Thoracic aorta (tissue), 2 donors: Measurements from ENCODE around the gene CA5A. TPM values are rescaled to one million over a fixed set of nuclear protein-coding genes. Genes with fewer than 3 reads are reported as not detected.
"Not testable (repeated sequence)": the region's sequence is repeated elsewhere in the genome, so short reads cannot be mapped to it uniquely, and the experiment has no call there.

Experiments
- ATAC-seq: fragments of 150-250 bp; one replicate; pipeline ENCODE4 v1.8.0; 2017; ENCODE audit warnings: low read depth; ENCODE audit not compliant: insufficient number of reproducible peaks, low FRiP score
- DNase-seq: peaks from one replicate; pipeline ENCODE4 v3.0.0-alpha.2; 2020; ENCODE audit warnings: low spot score
- H3K27ac ChIP-seq, 2 donors: fragments of 200-600 bp; sonication (generic); 1 replicate in 1 of 2; 2 replicates in 1 of 2; pipeline ENCODE4 v1.5.1; 2016; ENCODE audit warnings: mild to moderate bottlenecking in 2 of 2, moderate library complexity in 2 of 2
- H3K27me3 ChIP-seq: fragments of 200-600 bp; sonication (generic); replicated peaks from 2 replicates; pipeline ENCODE4 v1.6.0; 2016; ENCODE audit warnings: mild to moderate bottlenecking; ENCODE audit not compliant: insufficient read depth
- H3K36me3 ChIP-seq: fragments of 200-600 bp; sonication (generic); one replicate; pipeline ENCODE4 v1.5.1; 2016
- H3K4me1 ChIP-seq, 2 donors: fragments of 200-600 bp; sonication (generic); 1 replicate in 1 of 2; 2 replicates in 1 of 2; pipeline versions ENCODE4 v1.5.1 to v1.6.0; 2016; ENCODE audit warnings: low read depth in 2 of 2, mild to moderate bottlenecking in 1 of 2; ENCODE audit not compliant: control insufficient read depth in 1 of 2
- H3K4me3 ChIP-seq: fragments of 200-600 bp; sonication (generic); 2 replicates; pipeline ENCODE4 v1.5.1; 2016; ENCODE audit warnings: mild to moderate bottlenecking
- H3K9me3 ChIP-seq: fragments of 200-600 bp; sonication (generic); 2 replicates; pipeline ENCODE4 v1.5.1; 2016
- CTCF ChIP-seq: fragments of 200-600 bp; sonication (generic); IDR thresholded peaks from one replicate; pipeline ENCODE4 v1.5.1; 2019; ENCODE audit warnings: antibody characterized with exemption
- total RNA-seq, 2 donors: library from RNA; depleted of rRNA; stranded (reverse); fragments of >200 nt; gene quantifications; one replicate each; pipeline versions ENCODE4 v1.1.0 to v1.2.3, GENCODE V29; 2016

The CA5A gene
- total RNA-seq, 2 donors from 2014 or later: not detected

- H3K4me1 ChIP-seq: peaks cover 12 to 41% of the 10 kb centered on the region in 2 donors
- ATAC-seq (no peak), DNase-seq (no peak)
- H3K36me3 ChIP-seq: no peaks in the 10 kb centered on the region
- peak overlapping the region; percentile 77 to 91 for H3K27ac ChIP-seq
- TF ChIP-seq CTCF: no peak
- peak overlapping the region; percentile 60 for H3K4me3 ChIP-seq
- no peaks in the 10 kb centered on the region for H3K9me3 ChIP-seq
- H3K27me3 ChIP-seq: no peaks in the 10 kb centered on the region
Observed at GRCh38 chr16:87918866-87919680, 17.3 kb downstream of the CA5A start.

- no peaks in the 10 kb centered on the region for H3K9me3 ChIP-seq
- H3K36me3 ChIP-seq: no peaks in the 10 kb centered on the region
- peak overlapping the region; percentile 77 to 91 for H3K27ac ChIP-seq
- peaks cover 12 to 33% of the 10 kb centered on the region in 2 donors for H3K4me1 ChIP-seq
- TF ChIP-seq CTCF: no peak
- H3K4me3 ChIP-seq: peak overlapping the region; percentile 60
- H3K27me3 ChIP-seq: no peaks in the 10 kb centered on the region
- peak; percentile 49 for DNase-seq
- peak; percentile 82 for ATAC-seq
Observed at GRCh38 chr16:87918338-87918737, 18.0 kb downstream of the CA5A start.

GRCh38 chr16:87917503-87917902, 18.8 kb downstream of the CA5A start:
- ATAC-seq (no peak), DNase-seq (no peak)
- Histone ChIP-seq H3K36me3 (no peaks in the 10 kb centered on the region), H3K27ac (peak overlapping the region; percentile 77 to 91), H3K27me3 (no peaks in the 10 kb centered on the region), H3K4me3 (no peak overlapping the region), H3K4me1 (peaks cover 12 to 25% of the 10 kb centered on the region in 2 donors), H3K9me3 (no peaks in the 10 kb centered on the region)
- TF ChIP-seq CTCF: no peak

- no peak for DNase-seq
- no peak for TF ChIP-seq CTCF
- H3K9me3 ChIP-seq: no peaks in the 10 kb centered on the region
- H3K36me3 ChIP-seq: no peaks in the 10 kb centered on the region
- H3K27me3 ChIP-seq: no peaks in the 10 kb centered on the region
- H3K4me3 ChIP-seq: no peak overlapping the region
- ATAC-seq: no peak
- no peak overlapping the region for H3K27ac ChIP-seq
- peaks cover 8 to 31% of the 10 kb centered on the region in 2 donors for H3K4me1 ChIP-seq
Observed at GRCh38 chr16:87914812-87915211, 21.5 kb downstream of the CA5A start.

- not testable (repeated sequence) for H3K4me3 ChIP-seq, ATAC-seq
Observed at GRCh38 chr16:87914021-87914725, 22.2 kb downstream of the CA5A start.

GRCh38 chr16:87912691-87913090, 23.6 kb downstream of the CA5A start:
- H3K27me3 ChIP-seq, H3K27ac ChIP-seq, ATAC-seq, H3K4me3 ChIP-seq, H3K36me3 ChIP-seq, DNase-seq, H3K9me3 ChIP-seq: not testable (repeated sequence)
- peaks cover 1 to 19% of the 10 kb centered on the region in 2 donors for H3K4me1 ChIP-seq

More at GRCh38 chr16:87914021-87914725, 22.2 kb downstream of the CA5A start:
- DNase-seq, H3K27ac ChIP-seq, H3K36me3 ChIP-seq, H3K9me3 ChIP-seq, H3K27me3 ChIP-seq: not testable (repeated sequence)
- peaks cover 8 to 31% of the 10 kb centered on the region in 2 donors for H3K4me1 ChIP-seq

- peak overlapping the region; percentile 34 for H3K4me3 ChIP-seq
- not testable (repeated sequence) for H3K27me3 ChIP-seq, H3K36me3 ChIP-seq, H3K9me3 ChIP-seq
- ATAC-seq (peak; percentile 94), DNase-seq (peak; percentile 86)
- peak overlapping the region; percentile 76 to 77 for H3K27ac ChIP-seq
- peaks cover 0 to 13% of the 10 kb centered on the region in 2 donors for H3K4me1 ChIP-seq
Observed at GRCh38 chr16:87911106-87911763, 25.1 kb downstream of the CA5A start.
